DOHH2 (cell line): ENCODE data around the gene IRS1.

Experiments
- EZH2phosphoT487 ChIP-seq: fragments of 200-600 bp; sonication (generic); IDR thresholded peaks from 2 replicates; pipeline ENCODE4 v1.6.1; 2017; ENCODE audit warnings: borderline replicate concordance, mild to moderate bottlenecking, antibody characterized with exemption, low read length, moderate library complexity, mixed read lengths
- TF ChIP-seq, protein P1 (sequence below): fragments of 200-600 bp; sonication (generic); IDR thresholded peaks from one replicate; pipeline ENCODE4 v1.5.1; 2014; ENCODE audit warnings: antibody characterized with exemption, mild to moderate bottlenecking, low read depth, low read length; ENCODE audit not compliant: poor library complexity, severe bottlenecking

DNA sequence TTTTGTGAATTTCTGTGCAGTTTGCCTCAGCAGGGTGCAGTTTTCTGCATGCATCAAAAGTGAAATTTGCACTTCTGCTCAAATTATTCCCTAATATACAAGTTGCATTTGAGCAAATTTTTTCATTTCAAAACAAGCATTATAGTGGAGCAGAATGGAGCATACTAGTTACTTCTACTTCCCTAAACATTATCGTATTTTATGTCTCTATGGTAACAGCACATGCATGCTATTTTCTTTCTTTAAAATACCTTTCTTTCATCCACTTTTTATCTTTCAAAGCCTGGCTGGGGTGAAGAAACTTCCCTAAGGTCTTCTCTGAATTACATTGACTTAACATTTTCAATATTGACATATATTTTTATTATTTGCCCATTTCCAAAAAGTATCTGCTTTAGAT lies 47.5 kb upstream of the IRS1 start:
- TF ChIP-seq, protein P1, sequence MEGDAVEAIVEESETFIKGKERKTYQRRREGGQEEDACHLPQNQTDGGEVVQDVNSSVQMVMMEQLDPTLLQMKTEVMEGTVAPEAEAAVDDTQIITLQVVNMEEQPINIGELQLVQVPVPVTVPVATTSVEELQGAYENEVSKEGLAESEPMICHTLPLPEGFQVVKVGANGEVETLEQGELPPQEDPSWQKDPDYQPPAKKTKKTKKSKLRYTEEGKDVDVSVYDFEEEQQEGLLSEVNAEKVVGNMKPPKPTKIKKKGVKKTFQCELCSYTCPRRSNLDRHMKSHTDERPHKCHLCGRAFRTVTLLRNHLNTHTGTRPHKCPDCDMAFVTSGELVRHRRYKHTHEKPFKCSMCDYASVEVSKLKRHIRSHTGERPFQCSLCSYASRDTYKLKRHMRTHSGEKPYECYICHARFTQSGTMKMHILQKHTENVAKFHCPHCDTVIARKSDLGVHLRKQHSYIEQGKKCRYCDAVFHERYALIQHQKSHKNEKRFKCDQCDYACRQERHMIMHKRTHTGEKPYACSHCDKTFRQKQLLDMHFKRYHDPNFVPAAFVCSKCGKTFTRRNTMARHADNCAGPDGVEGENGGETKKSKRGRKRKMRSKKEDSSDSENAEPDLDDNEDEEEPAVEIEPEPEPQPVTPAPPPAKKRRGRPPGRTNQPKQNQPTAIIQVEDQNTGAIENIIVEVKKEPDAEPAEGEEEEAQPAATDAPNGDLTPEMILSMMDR = no peak
- TF ChIP-seq EZH2phosphoT487 = no peak
